WTC11 (cell line): Measurements from ENCODE around the gene STXBP2.

ENCODE experiments used
- SMAD4 ChIP-seq: sonication (generic); formaldehyde crosslinking; IDR thresholded peaks from 2 replicates; pipeline ENCODE4 v1.8.0; 2022; ENCODE audit warnings: mild to moderate bottlenecking, missing genetic modification reagents
- ZNF317 ChIP-seq: sonication (generic); formaldehyde crosslinking; IDR thresholded peaks from 2 replicates; pipeline ENCODE4 v1.8.1; 2023; ENCODE audit warnings: low read depth, mild to moderate bottlenecking, moderate library complexity, missing genetic modification reagents, borderline replicate concordance
- TF ChIP-seq, protein P1 (sequence below): sonication (generic); formaldehyde crosslinking; IDR thresholded peaks from 2 replicates; pipeline ENCODE4 v1.8.0; 2023; ENCODE audit warnings: missing genetic modification reagents
- TF ChIP-seq, protein P2 (sequence below): fragments of 200-600 bp; IDR thresholded peaks from 2 replicates; pipeline ENCODE4 v1.8.0; 2022; ENCODE audit warnings: antibody characterized with exemption
- TF ChIP-seq, protein P3 (sequence below): sonication (generic); formaldehyde crosslinking; IDR thresholded peaks from 2 replicates; pipeline ENCODE4 v1.8.0; 2022; ENCODE audit warnings: mild to moderate bottlenecking, missing genetic modification reagents

DNA sequence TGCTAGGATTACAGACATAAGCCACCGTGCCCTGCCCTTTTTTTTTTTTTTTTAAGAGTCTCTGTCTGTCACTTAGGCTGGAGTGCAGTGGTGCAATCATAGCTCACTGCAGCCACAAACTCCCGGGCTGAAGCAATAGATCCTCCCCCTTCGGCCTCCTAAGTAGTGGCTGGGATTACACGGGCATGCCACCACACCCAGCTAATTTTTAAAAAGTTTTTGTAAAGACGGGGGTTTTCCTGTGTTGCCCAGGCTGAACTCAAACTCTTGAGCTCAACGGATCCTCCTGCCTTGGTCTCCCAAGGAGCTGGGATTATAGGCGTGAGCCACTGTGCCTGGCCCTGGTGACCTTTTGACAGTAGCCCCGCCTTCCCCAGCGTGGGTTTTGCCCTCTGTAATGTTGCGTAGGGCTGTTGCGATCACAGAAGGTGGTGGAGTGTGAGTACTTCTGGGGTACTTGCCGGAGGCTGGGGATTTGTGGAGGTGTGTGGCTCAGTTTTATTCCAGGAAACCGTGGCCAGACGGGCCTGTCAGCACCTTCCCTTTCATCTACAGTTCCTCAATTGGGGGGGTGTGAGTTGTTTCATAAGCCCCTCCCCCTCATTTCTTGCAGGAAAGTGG, 20.3 kb downstream of the STXBP2 start:
- TF ChIP-seq, protein P1, sequence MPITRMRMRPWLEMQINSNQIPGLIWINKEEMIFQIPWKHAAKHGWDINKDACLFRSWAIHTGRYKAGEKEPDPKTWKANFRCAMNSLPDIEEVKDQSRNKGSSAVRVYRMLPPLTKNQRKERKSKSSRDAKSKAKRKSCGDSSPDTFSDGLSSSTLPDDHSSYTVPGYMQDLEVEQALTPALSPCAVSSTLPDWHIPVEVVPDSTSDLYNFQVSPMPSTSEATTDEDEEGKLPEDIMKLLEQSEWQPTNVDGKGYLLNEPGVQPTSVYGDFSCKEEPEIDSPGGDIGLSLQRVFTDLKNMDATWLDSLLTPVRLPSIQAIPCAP (CRISPR knock-in tag), result no peak
- TF ChIP-seq, protein P2, sequence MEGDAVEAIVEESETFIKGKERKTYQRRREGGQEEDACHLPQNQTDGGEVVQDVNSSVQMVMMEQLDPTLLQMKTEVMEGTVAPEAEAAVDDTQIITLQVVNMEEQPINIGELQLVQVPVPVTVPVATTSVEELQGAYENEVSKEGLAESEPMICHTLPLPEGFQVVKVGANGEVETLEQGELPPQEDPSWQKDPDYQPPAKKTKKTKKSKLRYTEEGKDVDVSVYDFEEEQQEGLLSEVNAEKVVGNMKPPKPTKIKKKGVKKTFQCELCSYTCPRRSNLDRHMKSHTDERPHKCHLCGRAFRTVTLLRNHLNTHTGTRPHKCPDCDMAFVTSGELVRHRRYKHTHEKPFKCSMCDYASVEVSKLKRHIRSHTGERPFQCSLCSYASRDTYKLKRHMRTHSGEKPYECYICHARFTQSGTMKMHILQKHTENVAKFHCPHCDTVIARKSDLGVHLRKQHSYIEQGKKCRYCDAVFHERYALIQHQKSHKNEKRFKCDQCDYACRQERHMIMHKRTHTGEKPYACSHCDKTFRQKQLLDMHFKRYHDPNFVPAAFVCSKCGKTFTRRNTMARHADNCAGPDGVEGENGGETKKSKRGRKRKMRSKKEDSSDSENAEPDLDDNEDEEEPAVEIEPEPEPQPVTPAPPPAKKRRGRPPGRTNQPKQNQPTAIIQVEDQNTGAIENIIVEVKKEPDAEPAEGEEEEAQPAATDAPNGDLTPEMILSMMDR, result no peak
- TF ChIP-seq, protein P3, sequence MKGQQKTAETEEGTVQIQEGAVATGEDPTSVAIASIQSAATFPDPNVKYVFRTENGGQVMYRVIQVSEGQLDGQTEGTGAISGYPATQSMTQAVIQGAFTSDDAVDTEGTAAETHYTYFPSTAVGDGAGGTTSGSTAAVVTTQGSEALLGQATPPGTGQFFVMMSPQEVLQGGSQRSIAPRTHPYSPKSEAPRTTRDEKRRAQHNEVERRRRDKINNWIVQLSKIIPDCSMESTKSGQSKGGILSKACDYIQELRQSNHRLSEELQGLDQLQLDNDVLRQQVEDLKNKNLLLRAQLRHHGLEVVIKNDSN (CRISPR knock-in tag), result no peak
- TF ChIP-seq ZNF317 (CRISPR knock-in tag) (no peak), SMAD4 (CRISPR knock-in tag) (no peak)
